Measurements from ENCODE around the gene PHLPP1.

Gene PHLPP1

DNA sequence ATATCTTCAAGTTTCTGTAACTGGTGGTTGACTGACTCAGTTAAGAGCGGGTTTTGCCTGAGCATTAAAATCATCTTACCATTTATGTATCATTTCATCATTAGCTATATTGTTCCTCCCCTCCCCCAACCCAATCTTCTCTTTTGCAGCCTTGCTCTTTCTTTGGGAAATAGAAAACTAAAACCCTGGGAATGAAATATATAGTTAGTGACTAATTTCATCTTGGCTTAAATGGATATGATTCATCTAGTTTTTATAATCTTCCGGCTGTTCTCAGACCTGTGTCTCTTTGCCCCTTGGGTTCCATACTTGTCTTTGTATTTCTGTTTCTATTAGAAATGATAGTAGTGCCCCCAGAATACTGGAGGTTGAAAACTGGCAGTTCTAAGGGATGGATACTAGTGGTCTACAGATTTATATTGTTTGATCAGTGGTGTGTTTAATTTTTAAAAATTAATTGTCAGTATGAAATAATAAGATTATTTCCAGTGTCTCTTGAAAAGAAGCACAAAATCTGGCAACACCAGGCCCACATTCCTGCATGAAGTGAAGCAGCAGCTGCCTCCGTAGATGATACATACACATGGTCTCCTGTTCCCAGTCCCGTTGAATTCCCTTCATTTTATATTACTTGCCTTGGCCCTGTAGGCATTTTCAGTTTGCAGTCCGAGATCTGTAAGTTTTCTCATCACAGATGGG, 44.5 kb downstream of the PHLPP1 start:
- in situ Hi-C loops (cut with HindIII; ENCODE audit: low sequenced_read_pairs): no loop called here
- no peak for DNase-seq (ENCODE audit: low read depth)
- TF ChIP-seq, protein P1, sequence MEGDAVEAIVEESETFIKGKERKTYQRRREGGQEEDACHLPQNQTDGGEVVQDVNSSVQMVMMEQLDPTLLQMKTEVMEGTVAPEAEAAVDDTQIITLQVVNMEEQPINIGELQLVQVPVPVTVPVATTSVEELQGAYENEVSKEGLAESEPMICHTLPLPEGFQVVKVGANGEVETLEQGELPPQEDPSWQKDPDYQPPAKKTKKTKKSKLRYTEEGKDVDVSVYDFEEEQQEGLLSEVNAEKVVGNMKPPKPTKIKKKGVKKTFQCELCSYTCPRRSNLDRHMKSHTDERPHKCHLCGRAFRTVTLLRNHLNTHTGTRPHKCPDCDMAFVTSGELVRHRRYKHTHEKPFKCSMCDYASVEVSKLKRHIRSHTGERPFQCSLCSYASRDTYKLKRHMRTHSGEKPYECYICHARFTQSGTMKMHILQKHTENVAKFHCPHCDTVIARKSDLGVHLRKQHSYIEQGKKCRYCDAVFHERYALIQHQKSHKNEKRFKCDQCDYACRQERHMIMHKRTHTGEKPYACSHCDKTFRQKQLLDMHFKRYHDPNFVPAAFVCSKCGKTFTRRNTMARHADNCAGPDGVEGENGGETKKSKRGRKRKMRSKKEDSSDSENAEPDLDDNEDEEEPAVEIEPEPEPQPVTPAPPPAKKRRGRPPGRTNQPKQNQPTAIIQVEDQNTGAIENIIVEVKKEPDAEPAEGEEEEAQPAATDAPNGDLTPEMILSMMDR (IDR thresholded peaks at IDR 0.05; ENCODE audit: low read depth, low read length, missing control alignments): no peak
- H3K4me3 ChIP-seq (ENCODE audit: low read depth, low read length): no peak overlapping the region

DNA sequence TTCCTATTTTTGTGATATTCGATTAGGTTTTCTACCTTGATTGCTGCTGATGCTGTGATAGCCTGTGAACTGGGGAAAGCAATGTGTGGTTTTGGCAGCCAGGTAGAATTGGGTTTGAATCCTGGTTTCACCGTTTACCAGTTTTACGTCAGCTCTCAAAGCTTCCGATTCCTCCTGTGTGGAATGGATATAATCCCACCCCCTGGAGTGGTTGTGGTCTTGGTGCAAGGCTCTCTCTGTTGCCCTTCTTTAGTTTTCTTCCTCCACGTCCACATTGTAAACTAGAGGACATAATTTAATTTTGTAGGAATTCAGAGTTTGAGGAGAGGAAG, 45.0 kb downstream of the PHLPP1 start:
- H3K4me3 ChIP-seq (ENCODE audit: low read depth, low read length): no peak overlapping the region
- no peak for DNase-seq (ENCODE audit: low read depth)
- in situ Hi-C loops (cut with HindIII; ENCODE audit: low sequenced_read_pairs): no loop called here
- TF ChIP-seq, protein P1 (IDR thresholded peaks at IDR 0.05; ENCODE audit: low read depth, low read length, missing control alignments): no peak

DNA sequence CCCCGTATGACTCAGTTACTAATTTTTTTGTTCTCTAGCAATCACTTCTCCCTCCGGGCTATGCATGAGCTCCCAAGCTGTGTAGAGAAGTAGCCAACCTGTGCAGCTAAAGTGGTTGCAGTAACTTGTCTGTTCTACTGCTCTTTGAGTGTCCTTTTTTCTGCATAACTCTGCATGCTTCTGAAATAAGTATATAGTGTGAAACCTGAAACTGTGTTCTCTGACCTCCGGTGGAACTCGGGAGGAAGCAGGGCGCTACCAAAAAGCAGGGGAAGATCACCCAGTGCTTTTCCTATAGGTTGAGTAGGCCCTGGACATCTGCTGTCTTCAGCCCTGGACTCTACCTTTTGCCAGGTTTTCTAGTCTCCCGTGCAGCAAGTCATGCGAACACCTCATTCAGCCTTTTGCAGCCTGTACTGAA, 47.8 kb downstream of the PHLPP1 start:
- H3K4me3 ChIP-seq (ENCODE audit: low read depth, low read length): no peak overlapping the region
- in situ Hi-C loops (cut with HindIII; ENCODE audit: low sequenced_read_pairs): no loop called here
- no peak for DNase-seq (ENCODE audit: low read depth)
- TF ChIP-seq, protein P1 (IDR thresholded peaks at IDR 0.05; ENCODE audit: low read depth, low read length, missing control alignments): no peak

DNA sequence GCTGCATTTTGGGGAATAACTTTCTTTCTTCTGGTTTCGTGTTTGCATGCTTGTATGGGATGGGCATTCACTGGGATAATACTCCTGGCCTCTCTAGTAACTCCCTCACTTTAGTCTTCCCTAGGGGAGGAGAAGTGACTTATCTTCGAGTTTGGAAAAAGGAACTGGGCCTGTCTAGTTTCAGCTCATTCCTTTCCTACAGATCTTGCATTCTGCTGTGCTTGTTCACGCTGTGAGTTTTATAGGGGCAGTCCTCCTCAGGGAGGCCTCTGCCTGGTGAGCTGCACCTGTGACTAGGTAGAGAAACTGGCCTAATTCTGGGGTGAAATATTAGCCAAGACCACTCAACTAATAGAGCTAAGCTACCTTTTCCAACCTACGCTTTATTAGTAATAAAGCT, 50.9 kb downstream of the PHLPP1 start:
- no peak overlapping the region for H3K4me3 ChIP-seq (ENCODE audit: low read depth, low read length)
- TF ChIP-seq, protein P1 (IDR thresholded peaks at IDR 0.05; ENCODE audit: low read depth, low read length, missing control alignments): no peak
- no peak for DNase-seq (ENCODE audit: low read depth)
- in situ Hi-C loops (cut with HindIII; ENCODE audit: low sequenced_read_pairs): no loop called here

DNA sequence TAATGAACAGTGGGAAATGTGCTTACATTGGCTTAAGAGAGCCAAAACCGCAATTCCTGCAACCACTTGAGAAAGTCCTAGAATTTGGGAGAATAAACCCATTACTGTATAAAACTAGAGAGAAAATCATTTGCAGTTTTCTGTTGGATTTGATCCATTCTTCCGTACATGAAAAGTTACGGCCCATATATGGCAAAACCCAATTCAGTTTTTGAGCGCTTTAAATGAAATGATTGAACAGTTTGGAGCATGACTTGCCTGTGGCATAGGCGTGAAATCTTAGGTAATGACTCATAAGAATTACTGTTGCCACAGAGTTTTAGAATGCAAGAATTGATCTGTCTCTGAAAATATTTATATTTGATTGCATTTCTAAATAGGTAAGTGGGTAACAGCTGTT, 52.0 kb downstream of the PHLPP1 start:
- in situ Hi-C loops (cut with HindIII; ENCODE audit: low sequenced_read_pairs): no loop called here
- TF ChIP-seq, protein P1 (IDR thresholded peaks at IDR 0.05; ENCODE audit: low read depth, low read length, missing control alignments): no peak
- H3K4me3 ChIP-seq (ENCODE audit: low read depth, low read length): no peak overlapping the region
- DNase-seq (ENCODE audit: low read depth): peak; percentile 83

DNA sequence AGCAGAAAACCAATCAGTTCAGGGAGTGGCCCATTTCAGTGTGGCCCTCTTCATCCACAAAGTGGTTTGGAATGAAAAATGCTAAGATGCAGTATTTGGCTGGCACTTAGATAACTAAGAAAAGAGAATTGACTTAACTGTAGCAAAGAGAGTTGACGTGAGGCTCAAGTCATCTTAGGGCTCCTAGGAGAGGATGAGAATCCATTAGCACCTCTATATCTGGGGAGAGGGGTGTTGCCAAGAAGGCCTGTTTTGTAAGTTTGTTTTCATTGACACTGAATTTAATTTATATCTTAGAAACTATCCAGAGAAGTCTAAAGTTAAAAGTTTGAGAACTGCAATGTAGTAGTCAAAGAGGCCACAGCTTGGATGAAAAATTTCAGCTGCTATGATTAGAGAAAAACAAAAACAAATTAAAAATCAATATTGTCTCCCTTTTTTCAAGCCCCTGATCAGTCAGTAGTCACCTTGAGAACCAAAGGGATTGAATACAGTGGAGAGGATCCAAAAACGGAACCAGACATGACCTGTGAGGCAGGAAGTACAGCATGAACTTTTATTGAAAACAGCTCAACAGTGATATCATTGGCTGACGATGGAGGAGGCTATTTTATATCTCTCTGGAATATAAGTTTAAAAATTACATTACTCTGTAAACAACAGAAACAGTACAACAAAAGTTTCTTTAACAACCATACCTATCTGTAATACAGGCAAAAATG, 52.7 kb downstream of the PHLPP1 start:
- TF ChIP-seq, protein P1 (IDR thresholded peaks at IDR 0.05; ENCODE audit: low read depth, low read length, missing control alignments): no peak
- DNase-seq (ENCODE audit: low read depth): no peak
- in situ Hi-C loops (cut with HindIII; ENCODE audit: low sequenced_read_pairs): no loop called here
- H3K4me3 ChIP-seq (ENCODE audit: low read depth, low read length): no peak overlapping the region

All from astrocyte of the cerebellum (primary cell).